A549 (cell line): ENCODE measurements around the gene DHTKD1. TPM values are rescaled to one million over a fixed set of nuclear protein-coding genes. Genes with fewer than 3 reads are reported as not detected.

Source experiments
- BHLHE40 ChIP-seq: IDR thresholded peaks from 2 replicates; pipeline ENCODE4 v1.6.1; 2012; ENCODE audit warnings: low read depth, low read length, inconsistent platforms
- CBX8 ChIP-seq: fragments of 200-600 bp; sonication (generic); IDR thresholded peaks from 2 replicates; pipeline ENCODE4 v1.6.1; 2016
- CHD4 ChIP-seq: fragments of 200-600 bp; sonication (generic); IDR thresholded peaks from 2 replicates; pipeline ENCODE4 v1.6.1; 2016; ENCODE audit warnings: antibody characterized with exemption, mild to moderate bottlenecking, borderline replicate concordance
- EHMT2 ChIP-seq: fragments of 200-600 bp; sonication (generic); IDR thresholded peaks from 2 replicates; pipeline ENCODE4 v1.6.1; 2016; ENCODE audit warnings: antibody characterized with exemption, low read depth, mild to moderate bottlenecking, moderate library complexity
- FOSL2 ChIP-seq, 2 experiments: fragments of 450-650 bp in 1 of 2; fragments of >200 bp in 1 of 2; sonication (Bioruptor Twin) in 1 of 2; formaldehyde crosslinking; IDR thresholded peaks; 2 replicates each; pipeline versions ENCODE4 v1.5.0 to v1.6.1; 2016 to 2020; ENCODE audit warnings: mild to moderate bottlenecking in 1 of 2, moderate library complexity in 1 of 2
- HOXA7 ChIP-seq: fragments of 250-450 bp; sonication (Bioruptor Pico); IDR thresholded peaks from 2 replicates; pipeline ENCODE4 v1.5.0; 2020; ENCODE audit warnings: mild to moderate bottlenecking, moderate library complexity
- HOXB13 ChIP-seq: fragments of 250-450 bp; sonication (Bioruptor Pico); IDR thresholded peaks from 2 replicates; pipeline ENCODE4 v1.5.0; 2020; ENCODE audit warnings: low read depth, mild to moderate bottlenecking, moderate library complexity
- JUN ChIP-seq, 2 experiments: fragments of >200 bp; sonication (Bioruptor Twin); formaldehyde crosslinking; IDR thresholded peaks; 2 replicates in 1 of 2; 3 replicates in 1 of 2; pipeline ENCODE4 v1.6.1; 2016 to 2017
- JUNB ChIP-seq: fragments of >200 bp; sonication (Bioruptor Twin); formaldehyde crosslinking; IDR thresholded peaks from 2 replicates; pipeline ENCODE4 v1.6.1; 2016
- KDM5A ChIP-seq: fragments of 200-600 bp; sonication (generic); IDR thresholded peaks from 2 replicates; pipeline ENCODE4 v1.6.1; 2016; ENCODE audit warnings: antibody characterized with exemption, mild to moderate bottlenecking
- MAFK ChIP-seq: fragments of 450-650 bp; IDR thresholded peaks from 2 replicates; pipeline ENCODE4 v1.6.1; 2014; ENCODE audit not compliant: partially characterized antibody
- NFE2L2 ChIP-seq: fragments of 150-350 bp; conservative IDR thresholded peaks from 2 replicates; pipeline ENCODE4 v1.6.1; 2014; ENCODE audit warnings: low read length
- NPAS2 ChIP-seq: fragments of 250-450 bp; sonication (Bioruptor Pico); IDR thresholded peaks from 2 replicates; pipeline ENCODE4 v1.8.0; 2022; ENCODE audit warnings: mild to moderate bottlenecking, moderate library complexity, borderline replicate concordance
- PHF8 ChIP-seq: fragments of 200-600 bp; sonication (generic); IDR thresholded peaks from 2 replicates; pipeline ENCODE4 v1.6.1; 2016; ENCODE audit warnings: low read depth, mild to moderate bottlenecking, antibody characterized with exemption, moderate library complexity, borderline replicate concordance
- POLR2AphosphoS2 ChIP-seq: conservative IDR thresholded peaks from 2 replicates; pipeline ENCODE4 v1.6.1; 2012; ENCODE audit warnings: low read length, improper control_type of control experiment, inconsistent platforms
- RCOR1 ChIP-seq: fragments of 150-350 bp; IDR thresholded peaks from 2 replicates; pipeline ENCODE4 v1.6.1; 2014; ENCODE audit warnings: antibody characterized with exemption, low read length, low read depth
- RNF2 ChIP-seq: fragments of 200-600 bp; sonication (generic); IDR thresholded peaks from 2 replicates; pipeline ENCODE4 v1.6.1; 2016; ENCODE audit warnings: low read depth, mild to moderate bottlenecking, antibody characterized with exemption, moderate library complexity, borderline replicate concordance
- SREBF2 ChIP-seq: fragments of 450-650 bp; IDR thresholded peaks from 2 replicates; pipeline ENCODE4 v1.6.1; 2014; ENCODE audit warnings: mild to moderate bottlenecking, moderate library complexity
- TFCP2L1 ChIP-seq: fragments of 250-450 bp; sonication (Bioruptor Pico); IDR thresholded peaks from 2 replicates; pipeline ENCODE4 v1.5.0; 2021; ENCODE audit warnings: mild to moderate bottlenecking
- ZNF302 ChIP-seq: fragments of 250-450 bp; sonication (Bioruptor Pico); IDR thresholded peaks from 2 replicates; pipeline ENCODE4 v1.9.0; 2021; ENCODE audit warnings: inconsistent platforms, mild to moderate bottlenecking, moderate library complexity
- ZSCAN20 ChIP-seq: fragments of 250-450 bp; sonication (Bioruptor Pico); IDR thresholded peaks from 2 replicates; pipeline ENCODE4 v1.8.0; 2022; ENCODE audit warnings: mild to moderate bottlenecking, moderate library complexity
- polyA plus RNA-seq, 4 experiments: library from polyadenylated mRNA; depleted of rRNA in 3 of 4; stranded (reverse); fragments of >200 nt; fragmentation: RNase III in 1 of 4; extraction: RNeasy Plus Mini Kit Qiagen cat#74134 plus additional on column Dnase treatment in 1 of 4; gene quantifications; 2 replicates in 3 of 4; 3 replicates in 1 of 4; pipeline ENCODE4 v1.2.3, GENCODE V29; 2011 to 2017
- TF ChIP-seq, protein P1 (sequence below): fragments of 250-450 bp; sonication (Bioruptor Pico); IDR thresholded peaks from 2 replicates; pipeline ENCODE4 v1.5.0; 2020; ENCODE audit warnings: low read depth, mild to moderate bottlenecking, moderate library complexity
- TF ChIP-seq, protein P2 (sequence below): fragments of >200 bp; sonication (Bioruptor Twin); formaldehyde crosslinking; IDR thresholded peaks from 3 replicates; pipeline ENCODE4 v1.6.1; 2016
- TF ChIP-seq, protein P3 (sequence below): fragments of >200 bp; sonication (Bioruptor Twin); formaldehyde crosslinking; IDR thresholded peaks from 3 replicates; pipeline ENCODE4 v1.5.1; 2016
- TF ChIP-seq, protein P4 (sequence below): IDR thresholded peaks from 2 replicates; pipeline ENCODE4 v1.6.1; 2012
- TF ChIP-seq, protein P5 (sequence below): fragments of 200-600 bp; sonication (generic); IDR thresholded peaks from 2 replicates; pipeline ENCODE4 v1.6.1; 2016; ENCODE audit warnings: antibody characterized with exemption, mild to moderate bottlenecking, moderate library complexity
- TF ChIP-seq, protein P6 (sequence below): fragments of 450-650 bp; IDR thresholded peaks from 2 replicates; pipeline ENCODE4 v1.6.1; 2014; ENCODE audit warnings: antibody characterized with exemption
- TF ChIP-seq, protein P7 (sequence below): fragments of 250-450 bp; sonication (Bioruptor Pico); IDR thresholded peaks from 2 replicates; pipeline ENCODE4 v1.5.0; 2021; ENCODE audit warnings: mild to moderate bottlenecking, moderate library complexity, borderline replicate concordance
- TF ChIP-seq, protein P8 (sequence below): IDR thresholded peaks from 2 replicates; pipeline ENCODE4 v1.6.1; 2012

Gene DHTKD1
- polyA plus RNA-seq, 2 of the 4 experiments (the other 2 are of a cell fraction), result 11.9 to 23.0 TPM

DNA sequence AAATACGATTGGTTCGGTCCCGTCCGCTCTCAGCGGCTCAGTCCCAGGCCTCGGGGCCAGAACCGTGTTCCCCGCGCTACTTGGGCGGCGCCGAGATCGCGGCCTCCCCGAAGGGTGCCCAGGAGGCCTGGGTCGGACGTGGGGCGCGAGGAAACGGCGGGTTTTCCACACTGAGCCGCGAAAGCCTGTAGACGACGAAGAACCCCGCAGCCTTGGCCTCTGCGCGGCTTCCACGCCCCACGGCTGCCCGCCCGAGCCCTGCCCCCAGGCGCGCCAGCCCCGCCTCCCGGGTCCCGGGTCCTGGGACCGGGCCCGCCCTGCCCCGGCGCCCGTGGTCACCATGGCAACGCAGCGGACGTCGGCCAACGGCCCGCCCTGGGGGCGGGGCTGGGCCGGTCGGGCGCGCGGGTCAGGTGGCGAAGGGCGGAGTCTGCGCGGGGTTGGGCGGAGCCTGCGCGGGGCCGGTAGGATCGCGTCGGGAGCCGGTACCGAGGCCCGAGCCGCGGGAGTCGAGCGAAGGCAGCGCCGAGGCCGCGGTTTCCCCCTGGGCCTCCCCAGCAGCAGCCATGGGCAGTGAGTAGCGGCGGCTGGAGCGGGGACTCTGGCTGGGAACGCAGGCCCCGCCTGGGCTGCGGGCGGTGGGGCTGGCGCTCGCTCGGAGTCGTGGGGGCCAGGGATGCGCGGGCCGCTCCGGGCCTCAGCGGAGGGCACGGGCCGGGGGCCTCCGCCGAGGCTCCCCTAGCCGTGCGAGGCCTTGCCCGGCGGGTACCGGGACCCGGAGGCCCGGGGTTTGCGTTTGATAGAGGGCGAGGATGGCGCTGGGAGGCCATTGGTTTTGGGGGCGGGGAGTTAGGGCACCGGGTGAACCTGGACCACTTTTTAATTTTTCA lies 60.7 kb downstream of the DHTKD1 start, which contains the start of gene SEC61A2 (continued):
- TF ChIP-seq, protein P1, sequence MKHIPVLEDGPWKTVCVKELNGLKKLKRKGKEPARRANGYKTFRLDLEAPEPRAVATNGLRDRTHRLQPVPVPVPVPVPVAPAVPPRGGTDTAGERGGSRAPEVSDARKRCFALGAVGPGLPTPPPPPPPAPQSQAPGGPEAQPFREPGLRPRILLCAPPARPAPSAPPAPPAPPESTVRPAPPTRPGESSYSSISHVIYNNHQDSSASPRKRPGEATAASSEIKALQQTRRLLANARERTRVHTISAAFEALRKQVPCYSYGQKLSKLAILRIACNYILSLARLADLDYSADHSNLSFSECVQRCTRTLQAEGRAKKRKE (CRISPR knock-in tag), result no peak
- TF ChIP-seq RNF2 (no peak), ZSCAN20 (CRISPR knock-in tag) (no peak), HOXA7 (CRISPR knock-in tag) (no peak), SREBF2 (no peak), TFCP2L1 (CRISPR knock-in tag) (0 out of 2 replicates have a peak, but pooled peaks have one; percentile 56), POLR2AphosphoS2 (no peak), JUNB (no peak), JUN (IDR thresholded peaks at IDR 0.05) (peak; percentile 33 to 67; a peak in 3 of 5 replicates), CHD4 (no peak), CBX8 (no peak), NFE2L2 (no peak), NPAS2 (CRISPR knock-in tag) (no peak), ZNF302 (CRISPR knock-in tag) (no peak), KDM5A (peak; percentile 41; the same call in 1 of the 2 replicates), BHLHE40 (no peak), HOXB13 (CRISPR knock-in tag) (no peak), PHF8 (peak; percentile 91), RCOR1 (no peak), FOSL2 (IDR thresholded peaks at IDR 0.05) (no peak), FOSL2 (CRISPR knock-in tag; IDR thresholded peaks at IDR 0.05) (no peak), EHMT2 (no peak), MAFK (no peak)
- TF ChIP-seq, protein P2, sequence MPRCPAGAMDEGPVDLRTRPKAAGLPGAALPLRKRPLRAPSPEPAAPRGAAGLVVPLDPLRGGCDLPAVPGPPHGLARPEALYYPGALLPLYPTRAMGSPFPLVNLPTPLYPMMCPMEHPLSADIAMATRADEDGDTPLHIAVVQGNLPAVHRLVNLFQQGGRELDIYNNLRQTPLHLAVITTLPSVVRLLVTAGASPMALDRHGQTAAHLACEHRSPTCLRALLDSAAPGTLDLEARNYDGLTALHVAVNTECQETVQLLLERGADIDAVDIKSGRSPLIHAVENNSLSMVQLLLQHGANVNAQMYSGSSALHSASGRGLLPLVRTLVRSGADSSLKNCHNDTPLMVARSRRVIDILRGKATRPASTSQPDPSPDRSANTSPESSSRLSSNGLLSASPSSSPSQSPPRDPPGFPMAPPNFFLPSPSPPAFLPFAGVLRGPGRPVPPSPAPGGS, result peak; percentile 77; the same call in 1 of the 3 replicates
- TF ChIP-seq, protein P3, sequence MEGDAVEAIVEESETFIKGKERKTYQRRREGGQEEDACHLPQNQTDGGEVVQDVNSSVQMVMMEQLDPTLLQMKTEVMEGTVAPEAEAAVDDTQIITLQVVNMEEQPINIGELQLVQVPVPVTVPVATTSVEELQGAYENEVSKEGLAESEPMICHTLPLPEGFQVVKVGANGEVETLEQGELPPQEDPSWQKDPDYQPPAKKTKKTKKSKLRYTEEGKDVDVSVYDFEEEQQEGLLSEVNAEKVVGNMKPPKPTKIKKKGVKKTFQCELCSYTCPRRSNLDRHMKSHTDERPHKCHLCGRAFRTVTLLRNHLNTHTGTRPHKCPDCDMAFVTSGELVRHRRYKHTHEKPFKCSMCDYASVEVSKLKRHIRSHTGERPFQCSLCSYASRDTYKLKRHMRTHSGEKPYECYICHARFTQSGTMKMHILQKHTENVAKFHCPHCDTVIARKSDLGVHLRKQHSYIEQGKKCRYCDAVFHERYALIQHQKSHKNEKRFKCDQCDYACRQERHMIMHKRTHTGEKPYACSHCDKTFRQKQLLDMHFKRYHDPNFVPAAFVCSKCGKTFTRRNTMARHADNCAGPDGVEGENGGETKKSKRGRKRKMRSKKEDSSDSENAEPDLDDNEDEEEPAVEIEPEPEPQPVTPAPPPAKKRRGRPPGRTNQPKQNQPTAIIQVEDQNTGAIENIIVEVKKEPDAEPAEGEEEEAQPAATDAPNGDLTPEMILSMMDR, result no peak
- TF ChIP-seq, protein P4, sequence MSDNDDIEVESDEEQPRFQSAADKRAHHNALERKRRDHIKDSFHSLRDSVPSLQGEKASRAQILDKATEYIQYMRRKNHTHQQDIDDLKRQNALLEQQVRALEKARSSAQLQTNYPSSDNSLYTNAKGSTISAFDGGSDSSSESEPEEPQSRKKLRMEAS, result peak; percentile 71
- TF ChIP-seq, protein P5, sequence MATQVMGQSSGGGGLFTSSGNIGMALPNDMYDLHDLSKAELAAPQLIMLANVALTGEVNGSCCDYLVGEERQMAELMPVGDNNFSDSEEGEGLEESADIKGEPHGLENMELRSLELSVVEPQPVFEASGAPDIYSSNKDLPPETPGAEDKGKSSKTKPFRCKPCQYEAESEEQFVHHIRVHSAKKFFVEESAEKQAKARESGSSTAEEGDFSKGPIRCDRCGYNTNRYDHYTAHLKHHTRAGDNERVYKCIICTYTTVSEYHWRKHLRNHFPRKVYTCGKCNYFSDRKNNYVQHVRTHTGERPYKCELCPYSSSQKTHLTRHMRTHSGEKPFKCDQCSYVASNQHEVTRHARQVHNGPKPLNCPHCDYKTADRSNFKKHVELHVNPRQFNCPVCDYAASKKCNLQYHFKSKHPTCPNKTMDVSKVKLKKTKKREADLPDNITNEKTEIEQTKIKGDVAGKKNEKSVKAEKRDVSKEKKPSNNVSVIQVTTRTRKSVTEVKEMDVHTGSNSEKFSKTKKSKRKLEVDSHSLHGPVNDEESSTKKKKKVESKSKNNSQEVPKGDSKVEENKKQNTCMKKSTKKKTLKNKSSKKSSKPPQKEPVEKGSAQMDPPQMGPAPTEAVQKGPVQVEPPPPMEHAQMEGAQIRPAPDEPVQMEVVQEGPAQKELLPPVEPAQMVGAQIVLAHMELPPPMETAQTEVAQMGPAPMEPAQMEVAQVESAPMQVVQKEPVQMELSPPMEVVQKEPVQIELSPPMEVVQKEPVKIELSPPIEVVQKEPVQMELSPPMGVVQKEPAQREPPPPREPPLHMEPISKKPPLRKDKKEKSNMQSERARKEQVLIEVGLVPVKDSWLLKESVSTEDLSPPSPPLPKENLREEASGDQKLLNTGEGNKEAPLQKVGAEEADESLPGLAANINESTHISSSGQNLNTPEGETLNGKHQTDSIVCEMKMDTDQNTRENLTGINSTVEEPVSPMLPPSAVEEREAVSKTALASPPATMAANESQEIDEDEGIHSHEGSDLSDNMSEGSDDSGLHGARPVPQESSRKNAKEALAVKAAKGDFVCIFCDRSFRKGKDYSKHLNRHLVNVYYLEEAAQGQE, result no peak
- TF ChIP-seq, protein P6, sequence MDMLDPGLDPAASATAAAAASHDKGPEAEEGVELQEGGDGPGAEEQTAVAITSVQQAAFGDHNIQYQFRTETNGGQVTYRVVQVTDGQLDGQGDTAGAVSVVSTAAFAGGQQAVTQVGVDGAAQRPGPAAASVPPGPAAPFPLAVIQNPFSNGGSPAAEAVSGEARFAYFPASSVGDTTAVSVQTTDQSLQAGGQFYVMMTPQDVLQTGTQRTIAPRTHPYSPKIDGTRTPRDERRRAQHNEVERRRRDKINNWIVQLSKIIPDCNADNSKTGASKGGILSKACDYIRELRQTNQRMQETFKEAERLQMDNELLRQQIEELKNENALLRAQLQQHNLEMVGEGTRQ, result no peak
- TF ChIP-seq, protein P7, sequence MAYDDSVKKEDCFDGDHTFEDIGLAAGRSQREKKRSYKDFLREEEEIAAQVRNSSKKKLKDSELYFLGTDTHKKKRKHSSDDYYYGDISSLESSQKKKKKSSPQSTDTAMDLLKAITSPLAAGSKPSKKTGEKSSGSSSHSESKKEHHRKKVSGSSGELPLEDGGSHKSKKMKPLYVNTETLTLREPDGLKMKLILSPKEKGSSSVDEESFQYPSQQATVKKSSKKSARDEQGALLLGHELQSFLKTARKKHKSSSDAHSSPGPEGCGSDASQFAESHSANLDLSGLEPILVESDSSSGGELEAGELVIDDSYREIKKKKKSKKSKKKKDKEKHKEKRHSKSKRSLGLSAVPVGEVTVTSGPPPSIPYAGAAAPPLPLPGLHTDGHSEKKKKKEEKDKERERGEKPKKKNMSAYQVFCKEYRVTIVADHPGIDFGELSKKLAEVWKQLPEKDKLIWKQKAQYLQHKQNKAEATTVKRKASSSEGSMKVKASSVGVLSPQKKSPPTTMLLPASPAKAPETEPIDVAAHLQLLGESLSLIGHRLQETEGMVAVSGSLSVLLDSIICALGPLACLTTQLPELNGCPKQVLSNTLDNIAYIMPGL, result peak; percentile 27; the same call in 1 of the 2 replicates
- TF ChIP-seq, protein P8, sequence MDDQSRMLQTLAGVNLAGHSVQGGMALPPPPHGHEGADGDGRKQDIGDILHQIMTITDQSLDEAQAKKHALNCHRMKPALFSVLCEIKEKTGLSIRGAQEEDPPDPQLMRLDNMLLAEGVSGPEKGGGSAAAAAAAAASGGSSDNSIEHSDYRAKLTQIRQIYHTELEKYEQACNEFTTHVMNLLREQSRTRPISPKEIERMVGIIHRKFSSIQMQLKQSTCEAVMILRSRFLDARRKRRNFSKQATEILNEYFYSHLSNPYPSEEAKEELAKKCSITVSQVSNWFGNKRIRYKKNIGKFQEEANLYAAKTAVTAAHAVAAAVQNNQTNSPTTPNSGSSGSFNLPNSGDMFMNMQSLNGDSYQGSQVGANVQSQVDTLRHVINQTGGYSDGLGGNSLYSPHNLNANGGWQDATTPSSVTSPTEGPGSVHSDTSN, result no peak
